ENCODE data around the gene VAMP7.
"Not testable (repeated sequence)": the region's sequence is repeated elsewhere in the genome, so short reads cannot be mapped to it uniquely, and the experiment has no call there.

The VAMP7 gene, protein sequence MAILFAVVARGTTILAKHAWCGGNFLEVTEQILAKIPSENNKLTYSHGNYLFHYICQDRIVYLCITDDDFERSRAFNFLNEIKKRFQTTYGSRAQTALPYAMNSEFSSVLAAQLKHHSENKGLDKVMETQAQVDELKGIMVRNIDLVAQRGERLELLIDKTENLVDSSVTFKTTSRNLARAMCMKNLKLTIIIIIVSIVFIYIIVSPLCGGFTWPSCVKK

GRCh38 chrX:155881158-155881993 lies at the start of gene VAMP7:
TSS of gene VAMP7 (plus strand) at chrX:155881345. CDS start at chrX:155889467, 8,122 bp downstream.
- peak; percentile 95 for DNase-seq

- no peak for DNase-seq
These were observed 39.9 kb upstream of the VAMP7 start for GRCh38 chrX:155841232-155841631.

DNA sequence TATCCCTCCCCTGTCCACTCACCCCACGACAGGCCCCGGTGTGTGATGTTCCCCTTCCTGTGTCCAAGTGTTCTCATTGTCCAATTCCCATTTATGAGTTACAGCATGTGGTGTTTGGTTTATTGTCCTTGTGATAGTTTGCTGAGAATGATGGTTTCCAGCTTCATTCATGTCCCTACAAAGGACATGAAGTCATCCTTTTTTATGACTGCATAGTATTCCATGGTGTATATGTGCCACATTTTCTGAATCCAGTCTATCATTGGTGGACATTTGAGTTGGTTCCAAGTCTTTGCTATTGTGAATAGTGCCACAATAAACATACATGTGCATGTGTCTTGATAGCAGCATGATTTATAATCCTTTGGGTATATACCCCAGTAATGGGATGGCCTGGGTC lies 29.4 kb upstream of the VAMP7 start:
- DNase-seq, result not testable (repeated sequence)

GRCh38 chrX:155857561-155857960 lies 23.6 kb upstream of the VAMP7 start:
- DNase-seq, result no peak

- no peak for DNase-seq
These were observed 16.5 kb upstream of the VAMP7 start for GRCh38 chrX:155864655-155865054.

DNA sequence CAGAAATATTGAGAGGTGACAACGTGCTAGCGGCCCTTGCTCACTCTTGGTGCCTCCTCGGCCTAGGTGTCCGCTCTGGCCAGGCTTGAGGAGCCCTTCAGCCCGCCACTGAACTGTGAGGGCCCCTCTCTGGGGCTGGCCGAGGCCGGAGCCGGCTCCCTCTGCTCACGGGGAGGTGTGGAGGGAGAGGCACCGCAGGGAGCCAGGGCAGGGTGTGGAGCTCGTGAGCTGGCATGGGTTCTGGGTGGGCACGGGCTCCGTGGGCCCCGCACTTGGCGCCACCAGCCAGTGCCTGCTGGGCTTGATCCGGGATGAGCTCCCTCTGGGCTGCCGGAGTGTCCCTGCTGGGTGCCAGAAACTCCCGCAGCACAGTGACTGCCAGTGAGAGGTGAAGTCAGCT lies 16.0 kb upstream of the VAMP7 start:
- no peak for DNase-seq

- no peak for DNase-seq
These were observed 13.3 kb upstream of the VAMP7 start for GRCh38 chrX:155867821-155868220.

DNA sequence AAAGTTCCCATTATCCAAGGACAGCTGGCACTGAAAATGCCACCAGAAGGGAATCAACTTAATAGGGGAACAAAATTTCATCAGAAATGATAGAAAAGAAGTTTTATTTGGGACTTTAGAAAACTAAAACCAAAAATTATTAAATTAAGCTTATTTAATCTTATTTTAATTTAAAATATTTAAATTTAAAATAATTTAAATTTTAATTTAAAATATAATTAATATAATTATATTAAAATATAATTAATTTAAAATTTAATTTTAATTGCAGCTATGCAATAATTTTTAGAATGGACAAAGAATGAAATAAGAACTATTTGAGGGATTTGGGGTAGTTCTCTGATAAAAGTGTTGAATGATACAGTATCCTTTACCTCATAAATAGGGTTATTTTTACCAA lies 10.2 kb upstream of the VAMP7 start:
- no peak for DNase-seq

DNA sequence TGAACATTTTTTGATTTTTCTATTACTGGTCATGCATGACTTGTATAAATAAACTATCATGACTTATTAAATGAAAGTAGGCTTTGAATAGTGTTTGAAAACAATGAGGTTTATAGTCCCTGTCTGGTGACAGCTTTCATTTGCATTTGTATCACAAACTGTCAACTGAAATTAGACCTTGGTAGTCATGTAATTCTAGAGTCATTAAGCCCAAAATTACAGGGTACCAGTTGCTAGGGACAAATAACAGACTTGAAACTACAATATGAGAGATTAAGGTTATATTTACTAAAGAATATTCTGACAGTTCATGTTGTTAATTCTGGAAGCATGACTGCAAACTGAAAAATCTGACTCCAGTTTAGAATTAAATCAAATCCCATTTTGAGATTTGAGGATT lies 9.2 kb upstream of the VAMP7 start:
- DNase-seq, result no peak

GRCh38 chrX:155873188-155873587 lies 8.0 kb upstream of the VAMP7 start:
- DNase-seq, result no peak

DNA sequence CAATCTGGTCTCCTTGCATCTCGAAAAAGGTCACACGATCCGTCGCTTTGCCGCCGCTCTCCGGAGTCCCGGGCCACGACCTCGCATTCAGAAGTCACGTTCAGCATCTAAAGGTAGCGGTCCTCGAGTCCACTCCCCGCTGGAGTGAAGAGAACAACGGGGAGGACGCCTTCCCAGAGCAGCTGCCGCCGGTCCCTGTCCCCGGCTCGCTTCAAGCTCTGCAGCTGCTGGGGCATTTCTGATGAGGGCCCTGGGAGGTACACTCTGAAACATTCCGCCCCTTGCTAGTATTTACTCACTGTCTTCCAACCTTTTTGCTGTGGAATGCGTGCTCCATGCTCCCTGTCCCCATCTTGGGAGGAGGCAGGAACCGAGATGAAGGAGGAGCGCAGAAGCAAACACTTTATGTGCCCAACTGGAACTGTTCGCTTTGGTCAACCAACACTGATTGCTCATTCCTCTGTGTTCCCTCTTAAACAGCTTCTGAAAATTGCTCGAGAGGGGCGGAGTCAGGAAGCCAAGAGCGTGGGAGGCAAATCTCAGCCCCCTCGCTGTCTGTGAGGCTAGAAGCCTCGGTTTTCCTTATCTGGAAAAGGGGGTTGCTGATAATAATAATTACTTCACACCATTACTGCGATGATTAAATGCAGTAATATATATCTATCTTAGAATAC lies 6.4 kb upstream of the VAMP7 start:
- no peak for DNase-seq

DNA sequence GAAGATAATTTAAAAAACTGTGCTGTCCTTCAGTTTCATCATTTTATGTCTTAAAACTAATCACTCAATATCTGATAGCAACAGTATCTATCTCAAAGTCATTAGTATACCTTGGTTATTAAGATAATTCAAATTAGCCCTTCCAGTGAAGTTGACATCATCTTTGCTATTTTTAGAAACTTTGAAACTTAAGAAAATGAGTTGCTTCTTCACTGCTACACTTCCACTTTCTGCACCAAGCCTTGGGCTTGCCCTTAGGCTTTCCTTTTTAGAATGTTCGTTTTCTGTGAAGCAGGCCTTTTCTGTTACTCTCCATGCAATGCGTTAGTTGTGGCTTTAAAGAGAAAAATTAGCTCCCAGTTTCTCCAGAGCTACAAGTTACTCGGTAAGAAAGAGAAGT lies 4.4 kb upstream of the VAMP7 start:
- no peak for DNase-seq

GRCh38 chrX:155877288-155877687 lies 3.9 kb upstream of the VAMP7 start:
- DNase-seq, result no peak

DNA sequence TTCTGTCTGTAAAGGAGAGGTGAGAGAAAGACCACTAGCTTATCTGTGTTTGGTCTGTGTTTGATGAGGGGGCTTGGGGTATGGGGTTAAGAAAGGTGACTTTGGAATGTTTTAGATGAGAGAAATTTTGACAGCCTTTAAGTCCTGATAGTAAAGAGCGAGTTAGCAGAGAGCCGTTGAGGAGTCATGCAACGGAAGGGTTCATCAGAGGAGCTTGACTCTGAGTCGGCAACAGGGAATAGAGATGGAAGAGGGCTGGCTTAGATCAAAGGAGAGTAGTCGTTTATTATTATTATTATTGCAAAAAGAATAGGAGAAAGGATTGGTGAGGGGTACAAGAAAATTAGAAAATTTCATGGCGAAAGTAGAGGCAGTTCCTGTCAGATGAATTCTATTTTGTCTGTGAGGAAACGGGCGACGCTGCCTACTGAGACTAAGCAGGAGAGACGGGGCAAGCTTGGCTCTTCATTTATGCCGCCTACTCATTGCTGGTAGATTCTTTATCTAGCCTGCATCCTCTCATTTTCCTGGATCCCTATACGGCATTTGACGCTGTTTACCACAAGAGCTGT lies 473 bp upstream of the VAMP7 start:
- no peak for DNase-seq

DNA sequence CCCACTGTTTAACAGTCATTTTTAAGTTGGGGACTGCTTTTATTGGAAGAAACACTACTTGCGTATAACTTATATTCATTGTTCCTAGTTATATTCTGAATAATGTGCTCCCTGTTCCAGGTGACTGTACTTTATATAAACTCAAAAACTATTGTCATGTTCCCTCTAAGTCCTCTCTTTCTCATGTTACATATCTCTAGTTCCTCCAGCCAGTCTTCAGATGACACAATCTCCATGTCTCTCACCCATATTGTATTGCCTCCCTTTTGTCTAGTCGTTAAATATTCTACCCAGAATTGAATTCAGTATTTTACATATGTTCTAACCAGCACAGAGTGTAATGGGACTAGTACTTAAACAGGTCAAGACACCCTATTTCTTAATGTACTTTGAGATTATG lies 5.3 kb downstream of the VAMP7 start:
- DNase-seq, result no peak

DNA sequence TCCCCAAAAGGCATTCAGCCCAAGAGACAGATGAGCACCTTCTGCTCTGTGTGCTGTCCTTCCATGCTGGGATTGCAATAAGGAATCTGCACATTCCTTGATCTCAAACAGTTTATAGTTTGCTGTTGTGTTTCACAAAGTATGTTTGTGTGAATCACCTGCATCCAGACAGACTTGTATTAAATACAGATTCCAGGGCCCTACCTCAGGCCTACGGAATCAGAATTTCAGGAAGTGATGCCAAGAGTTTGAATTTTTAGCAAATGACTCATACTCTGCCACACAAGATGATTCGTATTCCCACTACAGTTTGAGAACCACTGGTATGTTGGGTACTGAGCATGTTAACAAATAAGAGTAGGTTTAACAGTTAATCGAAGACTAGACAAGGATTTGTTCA lies 7.0 kb downstream of the VAMP7 start:
- peak; percentile 60 for DNase-seq

GRCh38 chrX:155889328-155889727 lies 8.2 kb downstream of the VAMP7 start:
- DNase-seq, result no peak

DNA sequence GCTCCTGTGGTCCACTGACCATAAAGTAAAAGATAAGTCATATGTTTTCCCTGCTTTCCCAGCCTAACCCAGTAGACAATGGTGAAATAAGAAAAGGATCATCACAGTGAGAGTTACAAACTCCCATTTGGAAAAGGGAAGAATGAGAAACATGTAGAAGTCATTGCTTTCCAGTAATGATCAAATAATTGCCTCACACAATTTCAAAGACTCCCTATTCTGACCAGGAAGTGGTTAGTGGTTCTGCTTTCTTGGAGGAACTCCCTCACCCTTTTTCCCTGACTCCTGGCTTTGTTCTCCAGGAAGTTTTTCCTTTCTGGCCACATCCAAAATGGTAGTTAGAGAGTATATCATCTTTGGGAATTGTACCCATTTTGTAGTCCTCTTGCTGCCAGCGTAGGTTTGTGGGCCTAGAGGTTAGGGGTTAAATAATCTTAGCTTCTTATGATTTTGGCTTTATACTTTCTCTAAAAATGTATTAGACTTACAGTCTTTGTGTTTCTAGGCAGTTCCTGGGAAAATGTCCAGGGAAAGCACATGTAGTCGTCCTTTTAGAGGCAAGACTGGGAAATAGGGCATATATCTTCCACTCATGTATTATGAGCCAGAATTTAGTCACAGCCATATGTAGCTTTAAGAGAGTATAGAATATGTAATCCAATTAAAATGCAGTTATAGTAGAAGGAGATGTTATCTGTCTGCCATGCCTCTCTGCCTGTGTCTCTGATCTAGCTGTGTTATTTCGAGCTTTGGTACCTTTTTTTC lies 10.5 kb downstream of the VAMP7 start:
- DNase-seq, result no peak

DNA sequence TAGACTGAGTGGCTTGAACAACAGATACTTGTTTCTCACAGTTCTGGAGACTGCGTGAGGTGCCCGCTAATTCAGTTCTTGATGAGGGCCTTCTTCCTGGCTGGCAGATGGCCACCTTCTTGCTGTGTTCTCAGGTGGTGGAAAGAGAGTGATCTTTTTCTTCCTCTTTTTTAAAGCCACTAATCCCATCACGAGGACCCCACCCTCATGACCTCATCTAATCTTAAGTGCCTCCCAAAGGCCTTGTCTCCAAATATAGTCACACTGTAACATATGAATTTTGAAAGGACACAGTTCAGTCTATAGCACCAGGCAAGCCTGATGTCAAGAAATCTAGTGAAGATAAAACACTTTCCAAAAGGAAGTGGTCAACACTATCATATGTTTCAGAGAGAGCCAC lies 12.4 kb downstream of the VAMP7 start:
- DNase-seq, result no peak

- DNase-seq, result no peak
These were observed 15.4 kb downstream of the VAMP7 start for GRCh38 chrX:155896512-155896911.

DNA sequence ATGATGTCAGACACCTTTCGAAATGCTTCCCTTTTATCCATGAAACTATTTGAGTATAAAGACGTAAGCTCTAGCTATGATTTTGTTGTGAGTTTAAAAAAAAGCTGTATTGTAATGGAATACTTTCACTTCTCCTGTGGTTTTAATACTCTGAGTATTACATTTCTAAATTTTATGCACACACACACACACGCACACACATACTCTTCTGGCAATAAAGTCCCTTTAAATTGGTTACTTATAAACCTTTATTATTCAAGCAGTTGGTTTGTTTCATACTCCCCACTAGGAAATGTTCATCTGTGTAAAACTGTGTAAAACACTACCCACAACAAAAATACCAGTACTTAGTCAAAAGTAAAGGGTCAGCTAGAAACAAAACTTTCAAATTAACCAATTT lies 18.2 kb downstream of the VAMP7 start:
- DNase-seq, result no peak

GRCh38 chrX:155900765-155901164 lies 19.6 kb downstream of the VAMP7 start:
- no peak for DNase-seq

DNA sequence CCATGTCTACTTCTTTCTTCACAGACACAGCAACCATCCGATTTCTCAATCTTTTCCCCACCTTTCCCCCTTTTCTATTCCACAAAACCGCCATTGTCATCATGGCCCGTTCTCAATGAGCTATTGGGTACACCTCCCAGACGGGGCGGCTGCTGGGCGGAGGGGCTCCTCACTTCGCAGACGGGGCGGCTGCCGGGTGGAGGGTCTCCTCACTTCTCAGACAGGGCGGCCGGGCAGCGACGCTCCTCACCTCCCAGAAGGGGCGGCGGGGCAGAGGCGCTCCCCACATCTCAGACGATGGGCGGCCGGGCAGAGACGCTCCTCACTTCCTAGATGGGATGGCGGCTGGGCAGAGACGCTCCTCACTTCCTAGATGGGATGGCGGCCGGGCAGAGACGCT lies 26.5 kb downstream of the VAMP7 start:
- not testable (repeated sequence) for DNase-seq
